ENCODE results near the gene BORCS8. TPM values are rescaled to one million over a fixed set of nuclear protein-coding genes. Genes with fewer than 3 reads are reported as not detected.

The BORCS8 gene
- total RNA-seq, 1 donor from 2014 or later: 28.0 TPM

DNA sequence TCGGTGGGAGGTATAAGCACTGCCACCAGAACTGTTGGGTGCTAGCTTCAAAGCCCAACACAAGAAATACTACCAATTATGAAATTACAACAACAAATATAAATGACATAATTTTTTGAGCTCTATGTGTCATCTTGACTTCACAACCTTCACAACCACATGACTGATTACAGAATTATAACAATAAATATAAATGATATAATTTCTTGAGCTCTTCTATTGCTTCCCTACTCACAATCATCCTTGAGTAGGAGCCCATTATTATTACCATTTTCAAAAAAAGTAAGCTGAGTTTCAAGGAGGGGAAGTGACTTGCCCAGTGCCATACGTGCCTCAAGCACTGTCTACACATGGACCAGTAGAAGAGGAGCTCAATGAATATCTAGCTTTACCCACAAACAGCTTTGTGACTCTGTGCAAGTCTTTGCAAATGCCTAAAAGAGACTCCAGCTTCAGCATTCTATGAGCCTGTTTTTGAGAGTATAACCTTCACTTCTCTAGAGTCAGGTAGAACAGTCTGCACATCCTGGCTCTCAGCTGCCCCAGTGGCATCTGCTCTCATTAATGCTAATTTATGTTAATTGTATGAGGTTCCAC, 42.4 kb upstream of the BORCS8 start:
- no peak for DNase-seq (ENCODE audit: low read depth, low spot score)
- H3K27me3 Mint-ChIP-seq (ENCODE audit: low read depth): peaks cover 26% of the 10 kb centered on the region
- no peaks in the 10 kb centered on the region for H3K4me1 Mint-ChIP-seq

GRCh38 chr19:19232261-19232721, 40.3 kb upstream of the BORCS8 start:
- no peak for DNase-seq (ENCODE audit: low read depth, low spot score)
- peaks cover 6% of the 10 kb centered on the region for H3K9me3 Mint-ChIP-seq
- H3K36me3 Mint-ChIP-seq (ENCODE audit: low read depth): peaks cover 5% of the 10 kb centered on the region
- H3K27me3 Mint-ChIP-seq (ENCODE audit: low read depth): peaks cover 34% of the 10 kb centered on the region
- H3K4me3 Mint-ChIP-seq: no peak overlapping the region
- no peak for TF ChIP-seq CTCF (conservative IDR thresholded peaks at IDR 0.05)
- no peaks in the 10 kb centered on the region for H3K4me1 Mint-ChIP-seq
- no peak overlapping the region for H3K27ac Mint-ChIP-seq (ENCODE audit: unreplicated experiment)

More for the DNA sequence above, 42.4 kb upstream of the BORCS8 start:
- peaks cover 5% of the 10 kb centered on the region for H3K36me3 Mint-ChIP-seq (ENCODE audit: low read depth)
- no peak for TF ChIP-seq CTCF (conservative IDR thresholded peaks at IDR 0.05)
- H3K4me3 Mint-ChIP-seq: no peak overlapping the region
- no peak overlapping the region for H3K27ac Mint-ChIP-seq (ENCODE audit: unreplicated experiment)
- H3K9me3 Mint-ChIP-seq: peaks cover 6% of the 10 kb centered on the region

GRCh38 chr19:19230999-19231398, 39.0 kb upstream of the BORCS8 start:
- Mint-ChIP-seq H3K27me3 (ENCODE audit: low read depth) (peaks cover 40% of the 10 kb centered on the region), H3K4me3 (no peak overlapping the region), H3K4me1 (no peaks in the 10 kb centered on the region), H3K36me3 (ENCODE audit: low read depth) (peaks cover 3% of the 10 kb centered on the region), H3K9me3 (peaks cover 2% of the 10 kb centered on the region), H3K27ac (ENCODE audit: unreplicated experiment) (no peak overlapping the region)
- no peak for DNase-seq (ENCODE audit: low read depth, low spot score)
- TF ChIP-seq CTCF (conservative IDR thresholded peaks at IDR 0.05): no peak

GRCh38 chr19:19229701-19230100, 37.7 kb upstream of the BORCS8 start:
- Mint-ChIP-seq H3K4me3 (no peak overlapping the region), H3K36me3 (ENCODE audit: low read depth) (peaks cover 3% of the 10 kb centered on the region), H3K27me3 (ENCODE audit: low read depth) (peaks cover 50% of the 10 kb centered on the region), H3K27ac (ENCODE audit: unreplicated experiment) (no peak overlapping the region), H3K9me3 (no peaks in the 10 kb centered on the region), H3K4me1 (no peaks in the 10 kb centered on the region)
- TF ChIP-seq CTCF (conservative IDR thresholded peaks at IDR 0.05): no peak
- DNase-seq (ENCODE audit: low read depth, low spot score): no peak

- Mint-ChIP-seq H3K27ac (ENCODE audit: unreplicated experiment) (no peak overlapping the region), H3K4me3 (no peak overlapping the region), H3K27me3 (ENCODE audit: low read depth) (peaks cover 63% of the 10 kb centered on the region), H3K9me3 (no peaks in the 10 kb centered on the region), H3K36me3 (ENCODE audit: low read depth) (no peaks in the 10 kb centered on the region), H3K4me1 (no peaks in the 10 kb centered on the region)
- TF ChIP-seq CTCF (conservative IDR thresholded peaks at IDR 0.05): no peak
- DNase-seq (ENCODE audit: low read depth, low spot score): no peak
Observed at GRCh38 chr19:19227217-19227616, 35.3 kb upstream of the BORCS8 start.
